H1 (cell line): ENCODE data around the gene FHIP2A. TPM values are rescaled to one million over a fixed set of nuclear protein-coding genes. Genes with fewer than 3 reads are reported as not detected.

ENCODE experiments used
- CTCF ChIA-PET: fragments of 300-600 bp; sonication (Branson Sonifier 250); formaldehyde crosslinking; loops from one replicate; lab custom pipeline; 2021; ENCODE audit not compliant: partially characterized antibody; lab: Charles Lee
- POLR2A ChIA-PET: fragments of 300-600 bp; sonication (Branson Sonifier 250); formaldehyde crosslinking; loops from one replicate; lab custom pipeline; 2021; ENCODE audit warnings: inconsistent platforms; ENCODE audit not compliant: partially characterized antibody; lab: Charles Lee
- DNase-seq, 2 experiments: peaks; one replicate each; pipeline versions ENCODE4 v3.0.0 to v3.0.0-alpha.2; 2010 to 2022; ENCODE audit warnings: low spot score in 2 of 2, low read depth in 1 of 2, mixed read lengths in 1 of 2
- FAIRE-seq: peaks from 2 replicates; lab custom pipeline; 2011; peaks lifted over from hg19 to GRCh38; lab: Jason Lieb, UNC
- H2AFZ ChIP-seq: 2 replicates; pipeline ENCODE4 v1.8.1; 2012; ENCODE audit warnings: low read length, inconsistent platforms
- H2AK5ac ChIP-seq: 2 replicates; pipeline ENCODE4 v1.6.1; 2013; ENCODE audit warnings: low read depth, low read length
- H2BK120ac ChIP-seq: replicated peaks from 2 replicates; pipeline ENCODE3; 2013; ENCODE audit warnings: low read depth, low read length, inconsistent platforms
- H2BK12ac ChIP-seq: 2 replicates; pipeline ENCODE4 v1.6.1; 2013; ENCODE audit warnings: low read depth, low read length
- H2BK15ac ChIP-seq: 2 replicates; pipeline ENCODE4 v1.6.1; 2013; ENCODE audit warnings: low read length
- H2BK20ac ChIP-seq: 2 replicates; pipeline ENCODE4 v1.6.1; 2013; ENCODE audit warnings: low read length
- H2BK5ac ChIP-seq: 2 replicates; pipeline ENCODE4 v1.6.1; 2013; ENCODE audit warnings: low read depth, low read length
- H3K14ac ChIP-seq: 2 replicates; pipeline ENCODE4 v1.6.1; 2013; ENCODE audit warnings: inconsistent platforms; ENCODE audit not compliant: insufficient read length
- H3K18ac ChIP-seq: 2 replicates; pipeline ENCODE4 v1.6.1; 2013; ENCODE audit warnings: low read length; ENCODE audit errors: extremely low read depth
- H3K23ac ChIP-seq: 2 replicates; pipeline ENCODE4 v1.6.1; 2013; ENCODE audit warnings: inconsistent platforms; ENCODE audit not compliant: insufficient read length
- H3K23me2 ChIP-seq: 2 replicates; pipeline ENCODE4 v1.6.1; 2013; ENCODE audit warnings: low read depth, low read length
- H3K27ac ChIP-seq: 2 replicates; pipeline ENCODE4 v1.6.1; 2011; ENCODE audit warnings: low read depth, low read length, inconsistent platforms
- H3K27me3 ChIP-seq, 4 experiments: replicated peaks in 1 of 4; 1 replicate in 1 of 4; 2 replicates in 3 of 4; pipeline versions ENCODE4 v1.6.1 to v1.8.1; 2011 to 2013; ENCODE audit warnings: low read length in 3 of 4, mild to moderate bottlenecking in 3 of 4, inconsistent platforms in 2 of 4, mixed read lengths in 2 of 4, moderate library complexity in 1 of 4; ENCODE audit not compliant: control insufficient read depth in 3 of 4, insufficient read depth in 3 of 4; ENCODE audit errors: extremely low read depth in 1 of 4
- H3K36me3 ChIP-seq, 4 experiments: 2 replicates each; pipeline versions ENCODE4 v1.6.1 to v1.8.1; 2011 to 2013; ENCODE audit warnings: mild to moderate bottlenecking in 4 of 4, low read length in 3 of 4, moderate library complexity in 2 of 4, control low read depth in 1 of 4, inconsistent platforms in 1 of 4; ENCODE audit not compliant: insufficient read depth in 4 of 4, control insufficient read depth in 2 of 4
- H3K4ac ChIP-seq: replicated peaks from 2 replicates; pipeline ENCODE3; 2013; ENCODE audit warnings: low read length, low read depth, mixed read lengths, inconsistent platforms; ENCODE audit not compliant: insufficient read length
- H3K4me1 ChIP-seq, 4 experiments: replicated peaks in 1 of 4; 1 replicate in 1 of 4; 2 replicates in 3 of 4; pipeline versions ENCODE4 v1.6.1 to v1.8.1; 2011 to 2013; ENCODE audit warnings: low read length in 3 of 4, inconsistent platforms in 2 of 4, mixed read lengths in 1 of 4; ENCODE audit not compliant: insufficient read depth in 4 of 4, control insufficient read depth in 3 of 4
- H3K4me2 ChIP-seq, 2 experiments: 2 replicates each; pipeline versions ENCODE4 v1.6.1 to v1.8.1; 2011 to 2013; ENCODE audit warnings: low read depth in 2 of 2, low read length in 2 of 2, control low read depth in 1 of 2, inconsistent platforms in 1 of 2, mild to moderate bottlenecking in 1 of 2; ENCODE audit not compliant: insufficient read depth in 1 of 2
- H3K4me3 ChIP-seq, 4 experiments: fragments of 200-600, 300-600 bp in 1 of 4; sonication (generic), shearing (Covaris generic), sonication (Bioruptor Twin) in 1 of 4; 2 replicates each; pipeline versions ENCODE4 v1.5.1 to v1.8.1; 2011 to 2016; ENCODE audit warnings: low read length in 4 of 4, low read depth in 3 of 4, control low read depth in 2 of 4, inconsistent platforms in 2 of 4, mild to moderate bottlenecking in 2 of 4, mixed read lengths in 1 of 4, moderate library complexity in 1 of 4; ENCODE audit not compliant: insufficient read depth in 2 of 4; ENCODE audit errors: extremely low read depth in 1 of 4
- H3K56ac ChIP-seq: replicated peaks from 2 replicates; pipeline ENCODE3; 2013; ENCODE audit warnings: low read depth, mild to moderate bottlenecking, mixed read lengths, low read length, inconsistent platforms; ENCODE audit not compliant: insufficient read length
- H3K79me1 ChIP-seq: 2 replicates; pipeline ENCODE4 v1.6.1; 2013; ENCODE audit warnings: low read depth, low read length, control low read depth
- H3K79me2 ChIP-seq, 2 experiments: 2 replicates each; pipeline versions ENCODE4 v1.6.1 to v1.8.1; 2012 to 2013; ENCODE audit warnings: low read length in 2 of 2, mild to moderate bottlenecking in 2 of 2, inconsistent platforms in 1 of 2; ENCODE audit not compliant: insufficient read depth in 2 of 2, control insufficient read depth in 1 of 2
- H3K9ac ChIP-seq, 4 experiments: replicated peaks in 1 of 4; 1 replicate in 1 of 4; 2 replicates in 3 of 4; pipeline versions ENCODE4 v1.6.1 to v1.8.1; 2011 to 2013; ENCODE audit warnings: low read depth in 3 of 4, low read length in 3 of 4, control low read depth in 2 of 4, mild to moderate bottlenecking in 2 of 4, moderate library complexity in 2 of 4, inconsistent platforms in 1 of 4; ENCODE audit errors: extremely low read depth in 1 of 4
- H3K9me3 ChIP-seq, 2 experiments: 2 replicates each; pipeline versions ENCODE4 v1.6.1 to v1.8.1; 2012 to 2013; ENCODE audit warnings: mild to moderate bottlenecking in 2 of 2, moderate library complexity in 2 of 2, control low read depth in 1 of 2, inconsistent platforms in 1 of 2, low read depth in 1 of 2, low read length in 1 of 2, mixed read lengths in 1 of 2; ENCODE audit not compliant: insufficient read depth in 2 of 2
- H4K20me1 ChIP-seq, 2 experiments: replicated peaks in 1 of 2; 2 replicates each; pipeline versions ENCODE3 to v1.8.1; 2011 to 2013; ENCODE audit warnings: inconsistent platforms in 2 of 2, low read length in 2 of 2, mild to moderate bottlenecking in 1 of 2; ENCODE audit not compliant: insufficient read depth in 2 of 2, control insufficient read depth in 1 of 2
- H4K5ac ChIP-seq: 2 replicates; pipeline ENCODE4 v1.6.1; 2013; ENCODE audit warnings: low read length, low read depth, mixed read lengths, inconsistent platforms; ENCODE audit not compliant: insufficient read length
- H4K8ac ChIP-seq: 2 replicates; pipeline ENCODE4 v1.8.0; 2013; ENCODE audit warnings: mild to moderate bottlenecking, moderate library complexity, low read length, inconsistent platforms; ENCODE audit not compliant: insufficient read depth; ENCODE audit errors: extremely low read depth
- H4K91ac ChIP-seq: replicated peaks from 2 replicates; pipeline ENCODE3; 2013; ENCODE audit warnings: low read length, mixed read lengths, inconsistent platforms; ENCODE audit not compliant: insufficient read length
- BCL11A ChIP-seq, 2 experiments: IDR thresholded peaks; one replicate each; pipeline ENCODE4 v1.6.1; 2011; ENCODE audit warnings: low read depth in 2 of 2, low read length in 2 of 2, mild to moderate bottlenecking in 2 of 2
- EGR1 ChIP-seq: IDR thresholded peaks from 2 replicates; pipeline ENCODE4 v1.6.1; 2011; ENCODE audit warnings: low read depth, low read length, borderline replicate concordance
- MAFK ChIP-seq: IDR thresholded peaks from 2 replicates; pipeline ENCODE4 v1.6.1; 2012; ENCODE audit warnings: low read depth, mild to moderate bottlenecking, improper control_type of control experiment, low read length
- NANOG ChIP-seq: IDR thresholded peaks from 2 replicates; pipeline ENCODE4 v1.6.1; 2011; ENCODE audit warnings: low read length, low read depth, mild to moderate bottlenecking, inconsistent platforms; ENCODE audit not compliant: insufficient read depth, poor library complexity, severe bottlenecking
- SIN3A ChIP-seq, 2 experiments: IDR thresholded peaks in 1 of 2; conservative IDR thresholded peaks in 1 of 2; 2 replicates each; pipeline ENCODE4 v1.6.1; 2011 to 2012; ENCODE audit warnings: low read length in 2 of 2, improper control_type of control experiment in 1 of 2, low read depth in 1 of 2, mild to moderate bottlenecking in 1 of 2
- SP4 ChIP-seq: IDR thresholded peaks from 2 replicates; pipeline ENCODE4 v1.6.1; 2012; ENCODE audit warnings: low read length, inconsistent platforms
- WGBS, 2 experiments: shearing (Covaris generic) in 1 of 2; methylation state at CpG; one replicate each; pipeline versions ENCODE4 v1.1.6 to v1.1.7; 2013 to 2015; ENCODE audit warnings: low lambda C conversion rate in 2 of 2, mixed read lengths in 2 of 2, inconsistent platforms in 1 of 2, low coverage in 1 of 2, missing lambda C conversion rate in 1 of 2; ENCODE audit not compliant: insufficient replicate concordance in 2 of 2, insufficient coverage in 1 of 2, insufficient read length in 1 of 2; ENCODE audit errors: extremely low coverage in 1 of 2, missing lambda C conversion rate in 1 of 2; 5-methylcytosine and 5-hydroxymethylcytosine counted together
- polyA plus RNA-seq, 7 experiments: library from polyadenylated mRNA; depleted of rRNA in 3 of 7; stranded (reverse) in 5 of 7; unstranded in 2 of 7; fragments of >200 nt in 5 of 7; fragments of 200-250 nt in 2 of 7; gene quantifications; 1 replicate in 5 of 7; 2 replicates in 1 of 7; 4 replicates in 1 of 7; pipeline versions ENCODE4 v1.2.1 to v1.2.3, GENCODE V29; 2011 to 2013; ENCODE audit warnings: missing spikeins in 2 of 7, mixed read lengths in 2 of 7
- total RNA-seq: library from RNA; stranded (reverse); fragmentation: NEBNext Ultra II Directional; extraction: Animal tissue kit (Norgen Biotek cat#: 25700); gene quantifications from 2 replicates; pipeline ENCODE4 v1.2.1, GENCODE V29; 2021

The FHIP2A gene
- total and polyA plus RNA-seq, 2 of the 8 experiments (the other 6 are each of a cell fraction or from before 2014, with no cell fraction given), result 4.5 to 15.0 TPM

- H3K27me3 ChIP-seq, result no peaks in the 10 kb centered on the region
- FAIRE-seq (no peak), DNase-seq (no peak)
- no peak for TF ChIP-seq SP4
- TF ChIP-seq SIN3A (conservative IDR thresholded peaks at IDR 0.05 in 1 of 2, IDR thresholded peaks at IDR 0.05 in 1 of 2; ENCODE audit: low read depth in 1 of 2, low read length in 2 of 2), result no peak
- TF ChIP-seq EGR1, result no peak
- no peak for TF ChIP-seq NANOG
- no peak for TF ChIP-seq BCL11A (IDR thresholded peaks at IDR 0.05; ENCODE audit: low read depth in 2 of 2, low read length in 2 of 2)
- no peak for TF ChIP-seq MAFK
- peaks cover 0 to 1% of the 10 kb centered on the region in 2 experiments for H4K20me1 ChIP-seq
- H2BK12ac ChIP-seq, result no peak overlapping the region
- H3K79me1 ChIP-seq, result peaks cover 2% of the 10 kb centered on the region; the same call in 1 of the 2 replicates
- no peak overlapping the region for H2BK15ac ChIP-seq
- H3K9me3 ChIP-seq, result no peaks in the 10 kb centered on the region
- no peak overlapping the region for H2BK120ac ChIP-seq
- H3K4me1 ChIP-seq, result no peaks in the 10 kb centered on the region; a peak in 1 of 7 replicates
- H2BK5ac ChIP-seq, result no peak overlapping the region
- no peak overlapping the region for H3K56ac ChIP-seq
- H3K36me3 ChIP-seq, result peaks cover 0 to 10% (median 2%) of the 10 kb centered on the region in 4 experiments; a peak in 2 of 8 replicates
- H4K8ac ChIP-seq, result no peak overlapping the region; the same call in 1 of the 2 replicates
- H4K5ac ChIP-seq, result no peak overlapping the region
- H3K27ac ChIP-seq, result no peak overlapping the region
- H3K18ac ChIP-seq, result no peak overlapping the region
- CTCF ChIA-PET, result interaction anchor here (1.1 kb wide), 1 partner anchor 220 kb away, joined by 3 read pairs; no protein-coding TSS in a partner anchor
- H3K23ac ChIP-seq, result no peak overlapping the region
- peaks cover 0 to 27% of the 10 kb centered on the region in 2 experiments; a peak in 3 of 4 replicates for H3K79me2 ChIP-seq
- no peak overlapping the region for H2AFZ ChIP-seq
- H3K9ac ChIP-seq, result no peak overlapping the region
- H3K4me3 ChIP-seq, result no peak overlapping the region
- POLR2A ChIA-PET, result no interaction called here
- no peak overlapping the region for H3K4ac ChIP-seq
- H3K4me2 ChIP-seq, result no peak overlapping the region
- no peak overlapping the region for H4K91ac ChIP-seq
- no peak overlapping the region for H2AK5ac ChIP-seq
- no peak overlapping the region for H3K14ac ChIP-seq
- no peak overlapping the region for H2BK20ac ChIP-seq
- 81% methylated on average over 4 of the region's 4 CpGs; no CpG with 5 or more reads in 1 of the 2 experiments for WGBS, 2 experiments
- no peaks in the 10 kb centered on the region for H3K23me2 ChIP-seq
Observed at GRCh38 chr10:114829160-114829909, 7.8 kb downstream of the FHIP2A start.
